GM19467 (cell line): ENCODE data around the gene TMTC1.
"Not testable (repeated sequence)": the region's sequence is repeated elsewhere in the genome, so short reads cannot be mapped to it uniquely, and the experiment has no call there.

Source experiments
- ATAC-seq: cut with Tn5 transposase; IDR thresholded peaks from one replicate; pipeline ENCODE4 v1.9.1; 2021; ENCODE audit warnings: mild to moderate bottlenecking, moderate library complexity; ENCODE audit not compliant: unreplicated experiment

The TMTC1 gene

GRCh38 chr12:29580971-29581370, 202.8 kb downstream of the TMTC1 start:
- no peak for ATAC-seq

GRCh38 chr12:29578731-29579130, 205.0 kb downstream of the TMTC1 start:
- ATAC-seq: no peak

GRCh38 chr12:29578070-29578469, 205.7 kb downstream of the TMTC1 start:
- ATAC-seq: no peak

- ATAC-seq: no peak
These were observed 209.2 kb downstream of the TMTC1 start for GRCh38 chr12:29574500-29574899.

GRCh38 chr12:29572938-29573337, 210.8 kb downstream of the TMTC1 start:
- no peak for ATAC-seq

- no peak for ATAC-seq
These were observed 211.3 kb downstream of the TMTC1 start for GRCh38 chr12:29572464-29572863.

GRCh38 chr12:29569132-29569757, 214.5 kb downstream of the TMTC1 start:
- ATAC-seq: no peak

GRCh38 chr12:29566441-29566840, 217.3 kb downstream of the TMTC1 start:
- no peak for ATAC-seq

GRCh38 chr12:29565727-29566126, 218.0 kb downstream of the TMTC1 start:
- ATAC-seq: no peak

GRCh38 chr12:29564925-29565324, 218.8 kb downstream of the TMTC1 start:
- no peak for ATAC-seq

- ATAC-seq: peak; percentile 43
These were observed 220.1 kb downstream of the TMTC1 start for GRCh38 chr12:29563636-29564035.

GRCh38 chr12:29563071-29563470, 220.7 kb downstream of the TMTC1 start:
- no peak for ATAC-seq

- ATAC-seq: no peak
These were observed 221.5 kb downstream of the TMTC1 start for GRCh38 chr12:29562110-29562804.

- no peak for ATAC-seq
These were observed 222.1 kb downstream of the TMTC1 start for GRCh38 chr12:29561664-29562071.

- ATAC-seq: no peak
These were observed 224.5 kb downstream of the TMTC1 start for GRCh38 chr12:29559198-29559597.

GRCh38 chr12:29556363-29556762, 227.4 kb downstream of the TMTC1 start:
- ATAC-seq: no peak

GRCh38 chr12:29555451-29555850, 228.3 kb downstream of the TMTC1 start:
- not testable (repeated sequence) for ATAC-seq

- ATAC-seq: no peak
These were observed 230.6 kb downstream of the TMTC1 start for GRCh38 chr12:29552994-29553748.

- ATAC-seq: peak; percentile 96
These were observed 231.3 kb downstream of the TMTC1 start for GRCh38 chr12:29552324-29552927.

GRCh38 chr12:29551812-29552211, 231.9 kb downstream of the TMTC1 start:
- ATAC-seq: no peak

- ATAC-seq: no peak
These were observed 235.9 kb downstream of the TMTC1 start for GRCh38 chr12:29547864-29548263.
